ENCODE data around the gene AACS. TPM values are rescaled to one million over a fixed set of nuclear protein-coding genes. Genes with fewer than 3 reads are reported as not detected.
A peak's percentile ranks its signal among the peaks of the same experiment; 100 is the strongest.

Gene AACS
- total RNA-seq, 1 experiment from 2014 or later, result 54.0 TPM

- Mint-ChIP-seq H3K27ac (peak overlapping the region; percentile 41; the same call in 1 of the 2 replicates), H3K4me1 (no peaks in the 10 kb centered on the region), H3K4me3 (no peak overlapping the region), H3K36me3 (peaks cover 53% of the 10 kb centered on the region), H3K27me3 (ENCODE audit: low read depth) (no peaks in the 10 kb centered on the region), H3K9me3 (0 out of 2 replicates have a peak, but pooled peaks cover 3% of the 10 kb centered on the region)
- DNase-seq (ENCODE audit: low spot score) (no peak), ATAC-seq (no peak; the same call in 1 of the 2 replicates)
- ChIA-PET POLR2A (no interaction called here), CTCF (interaction anchor here (0.7 kb wide), 1 partner anchor 841 kb away, joined by 4 read pairs; no protein-coding TSS in a partner anchor)
- no peak for TF ChIP-seq ZSCAN18 (CRISPR knock-in tag; IDR thresholded peaks at IDR 0.05)
These were observed 48.6 kb downstream of the AACS start for GRCh38 chr12:125113789-125114188.

- POLR2A ChIA-PET, result no interaction called here
- H3K4me1 Mint-ChIP-seq, result no peaks in the 10 kb centered on the region
- H3K27me3 Mint-ChIP-seq (ENCODE audit: low read depth), result no peaks in the 10 kb centered on the region
- no peak for DNase-seq (ENCODE audit: low spot score)
- TF ChIP-seq FOXK1 (CRISPR knock-in tag; IDR thresholded peaks at IDR 0.05), result no peak
- no peak overlapping the region for H3K4me3 Mint-ChIP-seq
- H3K27ac Mint-ChIP-seq, result no peak overlapping the region; the same call in 1 of the 2 replicates
- H3K9me3 Mint-ChIP-seq, result 0 out of 2 replicates have a peak, but pooled peaks cover 3% of the 10 kb centered on the region
- peaks cover 54% of the 10 kb centered on the region for H3K36me3 Mint-ChIP-seq
- ATAC-seq, result no peak; the same call in 1 of the 2 replicates
- CTCF ChIA-PET, result interaction anchor here (0.7 kb wide), 1 partner anchor 840 kb away, joined by 4 read pairs; no protein-coding TSS in a partner anchor
These were observed 49.3 kb downstream of the AACS start for GRCh38 chr12:125114365-125115141.

GRCh38 chr12:125120566-125120965, 55.3 kb downstream of the AACS start:
- ATAC-seq (no peak), DNase-seq (ENCODE audit: low spot score) (no peak)
- no peak for TF ChIP-seq NR3C1 (CRISPR knock-in tag; conservative IDR thresholded peaks at IDR 0.05; ENCODE audit: low read depth)
- no peak for TF ChIP-seq TEAD4 (CRISPR knock-in tag; IDR thresholded peaks at IDR 0.05)
- peaks cover 41% of the 10 kb centered on the region for H3K36me3 Mint-ChIP-seq
- no peaks in the 10 kb centered on the region for H3K9me3 Mint-ChIP-seq
- CTCF ChIA-PET, result no interaction called here
- H3K27me3 Mint-ChIP-seq (ENCODE audit: low read depth), result no peaks in the 10 kb centered on the region
- H3K4me1 Mint-ChIP-seq, result no peaks in the 10 kb centered on the region
- no peak overlapping the region for H3K27ac Mint-ChIP-seq
- no peak overlapping the region for H3K4me3 Mint-ChIP-seq
- POLR2A ChIA-PET, result no interaction called here

GRCh38 chr12:125121106-125121505, 55.9 kb downstream of the AACS start:
- no peaks in the 10 kb centered on the region for H3K4me1 Mint-ChIP-seq
- no peaks in the 10 kb centered on the region for H3K9me3 Mint-ChIP-seq
- DNase-seq (ENCODE audit: low spot score) (no peak), ATAC-seq (no peak)
- ChIA-PET CTCF (no interaction called here), POLR2A (no interaction called here)
- peaks cover 41% of the 10 kb centered on the region for H3K36me3 Mint-ChIP-seq
- H3K27ac Mint-ChIP-seq, result no peak overlapping the region
- H3K4me3 Mint-ChIP-seq, result no peak overlapping the region
- H3K27me3 Mint-ChIP-seq (ENCODE audit: low read depth), result no peaks in the 10 kb centered on the region
- no peak for TF ChIP-seq USF2 (CRISPR knock-in tag; IDR thresholded peaks at IDR 0.05)
- no peak for TF ChIP-seq ZNF263 (CRISPR knock-in tag; IDR thresholded peaks at IDR 0.05; ENCODE audit: low read depth)
- TF ChIP-seq ZSCAN18 (CRISPR knock-in tag; IDR thresholded peaks at IDR 0.05), result no peak
- no peak for TF ChIP-seq ETV6 (CRISPR knock-in tag; IDR thresholded peaks at IDR 0.05)
- TF ChIP-seq CTCF (IDR thresholded peaks at IDR 0.05), result no peak
- no peak for TF ChIP-seq ZBTB21 (CRISPR knock-in tag; IDR thresholded peaks at IDR 0.05; ENCODE audit: borderline replicate concordance)
- TF ChIP-seq ZNF219 (CRISPR knock-in tag; IDR thresholded peaks at IDR 0.05; ENCODE audit: borderline replicate concordance), result no peak
- TF ChIP-seq EMX1 (CRISPR knock-in tag; IDR thresholded peaks at IDR 0.05), result no peak
- TF ChIP-seq ZNF281 (CRISPR knock-in tag; IDR thresholded peaks at IDR 0.05), result no peak
- TF ChIP-seq GRHL2 (CRISPR knock-in tag; IDR thresholded peaks at IDR 0.05; ENCODE audit: insufficient replicate concordance, severe bottlenecking), result no peak
- TF ChIP-seq NR3C1 (CRISPR knock-in tag; conservative IDR thresholded peaks at IDR 0.05; ENCODE audit: low read depth), result no peak
- no peak for TF ChIP-seq ZNF317 (CRISPR knock-in tag; IDR thresholded peaks at IDR 0.05; ENCODE audit: borderline replicate concordance, low read depth)
- no peak for TF ChIP-seq AR (CRISPR knock-in tag; IDR thresholded peaks at IDR 0.05)

Data from WTC11 (cell line).